Panc1 (cell line): ENCODE results near the gene PPM1G. TPM values are rescaled to one million over a fixed set of nuclear protein-coding genes. Genes with fewer than 3 reads are reported as not detected.

Source experiments
- ATAC-seq: fragments of 200-7000 bp; cut with Tn5 transposase; 2 replicates; pipeline ENCODE4 v1.9.1; 2020; ENCODE audit warnings: mild to moderate bottlenecking, moderate library complexity
- BruUV-seq: library from RNA; stranded (reverse); fragments of 400-500 nt; replicated peaks from 2 replicates; lab custom pipeline; 2021; lab: Mats Ljungman, UMichigan
- CTCF ChIA-PET: fragments of 300-600 bp; sonication (Branson Sonifier 250); formaldehyde crosslinking; loops from one replicate; lab custom pipeline; 2022; ENCODE audit warnings: antibody characterized with exemption; lab: Charles Lee
- POLR2A ChIA-PET: fragments of 300-600 bp; sonication (Branson Sonifier 250); formaldehyde crosslinking; loops from one replicate; lab custom pipeline; 2022; ENCODE audit warnings: antibody characterized with exemption; lab: Charles Lee
- DNase-seq: peaks from one replicate; pipeline ENCODE4 v3.0.0-alpha.2; 2010; ENCODE audit warnings: low read depth, low spot score
- H3K27ac ChIP-seq: 2 replicates; pipeline ENCODE4 v1.5.1; 2011; ENCODE audit warnings: mild to moderate bottlenecking, low read length, inconsistent platforms
- H3K27me3 ChIP-seq: fragments of 200-500 bp; sonication (Bioruptor generic); 2 replicates; pipeline ENCODE4 v1.6.0; 2014; ENCODE audit warnings: low read length, inconsistent platforms; ENCODE audit not compliant: control insufficient read depth, insufficient read depth
- H3K36me3 ChIP-seq: fragments of 200-500 bp; sonication (Bioruptor generic); 2 replicates; pipeline ENCODE4 v1.5.1; 2014; ENCODE audit warnings: inconsistent platforms, mild to moderate bottlenecking, low read length, moderate library complexity; ENCODE audit not compliant: control insufficient read depth, insufficient read depth
- H3K4me1 ChIP-seq: 2 replicates; pipeline ENCODE4 v1.5.1; 2011; ENCODE audit warnings: inconsistent platforms, mild to moderate bottlenecking, low read length, moderate library complexity; ENCODE audit not compliant: control insufficient read depth, insufficient read depth
- H3K4me3 ChIP-seq, 2 experiments: 2 replicates each; pipeline ENCODE4 v1.5.1; 2011 to 2012; ENCODE audit warnings: low read depth in 2 of 2, low read length in 2 of 2, mild to moderate bottlenecking in 2 of 2, inconsistent platforms in 1 of 2, moderate library complexity in 1 of 2
- H3K9me3 ChIP-seq: fragments of 200-500 bp; sonication (Bioruptor generic); 2 replicates; pipeline ENCODE4 v1.5.1; 2014; ENCODE audit warnings: low read depth, mild to moderate bottlenecking, inconsistent platforms, low read length, moderate library complexity; ENCODE audit not compliant: control insufficient read depth, insufficient read depth
- POLR2AphosphoS5 ChIP-seq: IDR thresholded peaks from 2 replicates; pipeline ENCODE4 v1.6.1; 2012; ENCODE audit warnings: mild to moderate bottlenecking, low read depth, low read length, moderate library complexity
- SIN3A ChIP-seq: IDR thresholded peaks from 2 replicates; pipeline ENCODE4 v1.6.1; 2012; ENCODE audit warnings: low read depth, mild to moderate bottlenecking, low read length, moderate library complexity, borderline replicate concordance; ENCODE audit not compliant: insufficient read depth
- TCF7L2 ChIP-seq: IDR thresholded peaks from 2 replicates; pipeline ENCODE4 v1.6.1; 2011; ENCODE audit warnings: mild to moderate bottlenecking, low read depth, low read length, inconsistent platforms
- in situ Hi-C: cut with HindIII; loops from 2 replicates; pipeline ENCODE4 v1.10.0; 2016; ENCODE audit warnings: low sequenced_read_pairs, low pct_unique_long_range_greater_than_20kb
- intact Hi-C: fragments of 100-400 bp; cut with micrococcal nuclease; formaldehyde crosslinking; loops from one replicate; pipeline ENCODE4 v1.10.0; 2022; ENCODE audit not compliant: unreplicated experiment
- total RNA-seq: library from RNA; stranded (reverse); gene quantifications from one replicate; pipeline ENCODE4 v1.2.1, GENCODE V29; 2021; ENCODE audit not compliant: unreplicated experiment
- TF ChIP-seq, protein P1 (sequence below), 2 experiments: IDR thresholded peaks; 2 replicates each; pipeline ENCODE4 v1.6.1; 2011 to 2012; ENCODE audit warnings: low read depth in 2 of 2, control low read depth in 1 of 2, low read length in 1 of 2, mild to moderate bottlenecking in 1 of 2, moderate library complexity in 1 of 2; ENCODE audit not compliant: insufficient read depth in 1 of 2
- TF ChIP-seq, protein P2 (sequence below): fragments of 450-650 bp; IDR thresholded peaks from 2 replicates; pipeline ENCODE4 v1.5.1; 2017; ENCODE audit warnings: mild to moderate bottlenecking

PPM1G gene
- total RNA-seq, 1 experiment from 2014 or later = 115 TPM

- POLR2A ChIA-PET = no interaction called here
- H3K4me3 ChIP-seq = peak overlapping the region; percentile 91 to 93
- H3K27ac ChIP-seq = peak overlapping the region; percentile 96
- no TSS peak for BruUV-seq
- no peak for DNase-seq
- no peak for TF ChIP-seq SIN3A
- TF ChIP-seq, protein P1, sequence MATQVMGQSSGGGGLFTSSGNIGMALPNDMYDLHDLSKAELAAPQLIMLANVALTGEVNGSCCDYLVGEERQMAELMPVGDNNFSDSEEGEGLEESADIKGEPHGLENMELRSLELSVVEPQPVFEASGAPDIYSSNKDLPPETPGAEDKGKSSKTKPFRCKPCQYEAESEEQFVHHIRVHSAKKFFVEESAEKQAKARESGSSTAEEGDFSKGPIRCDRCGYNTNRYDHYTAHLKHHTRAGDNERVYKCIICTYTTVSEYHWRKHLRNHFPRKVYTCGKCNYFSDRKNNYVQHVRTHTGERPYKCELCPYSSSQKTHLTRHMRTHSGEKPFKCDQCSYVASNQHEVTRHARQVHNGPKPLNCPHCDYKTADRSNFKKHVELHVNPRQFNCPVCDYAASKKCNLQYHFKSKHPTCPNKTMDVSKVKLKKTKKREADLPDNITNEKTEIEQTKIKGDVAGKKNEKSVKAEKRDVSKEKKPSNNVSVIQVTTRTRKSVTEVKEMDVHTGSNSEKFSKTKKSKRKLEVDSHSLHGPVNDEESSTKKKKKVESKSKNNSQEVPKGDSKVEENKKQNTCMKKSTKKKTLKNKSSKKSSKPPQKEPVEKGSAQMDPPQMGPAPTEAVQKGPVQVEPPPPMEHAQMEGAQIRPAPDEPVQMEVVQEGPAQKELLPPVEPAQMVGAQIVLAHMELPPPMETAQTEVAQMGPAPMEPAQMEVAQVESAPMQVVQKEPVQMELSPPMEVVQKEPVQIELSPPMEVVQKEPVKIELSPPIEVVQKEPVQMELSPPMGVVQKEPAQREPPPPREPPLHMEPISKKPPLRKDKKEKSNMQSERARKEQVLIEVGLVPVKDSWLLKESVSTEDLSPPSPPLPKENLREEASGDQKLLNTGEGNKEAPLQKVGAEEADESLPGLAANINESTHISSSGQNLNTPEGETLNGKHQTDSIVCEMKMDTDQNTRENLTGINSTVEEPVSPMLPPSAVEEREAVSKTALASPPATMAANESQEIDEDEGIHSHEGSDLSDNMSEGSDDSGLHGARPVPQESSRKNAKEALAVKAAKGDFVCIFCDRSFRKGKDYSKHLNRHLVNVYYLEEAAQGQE (IDR thresholded peaks at IDR 0.05; ENCODE audit: insufficient read depth in 1 of 2, low read depth in 2 of 2, low read length in 1 of 2) = no peak
- TF ChIP-seq POLR2AphosphoS5 = no peak
- no peak for TF ChIP-seq TCF7L2
- TF ChIP-seq, protein P2, sequence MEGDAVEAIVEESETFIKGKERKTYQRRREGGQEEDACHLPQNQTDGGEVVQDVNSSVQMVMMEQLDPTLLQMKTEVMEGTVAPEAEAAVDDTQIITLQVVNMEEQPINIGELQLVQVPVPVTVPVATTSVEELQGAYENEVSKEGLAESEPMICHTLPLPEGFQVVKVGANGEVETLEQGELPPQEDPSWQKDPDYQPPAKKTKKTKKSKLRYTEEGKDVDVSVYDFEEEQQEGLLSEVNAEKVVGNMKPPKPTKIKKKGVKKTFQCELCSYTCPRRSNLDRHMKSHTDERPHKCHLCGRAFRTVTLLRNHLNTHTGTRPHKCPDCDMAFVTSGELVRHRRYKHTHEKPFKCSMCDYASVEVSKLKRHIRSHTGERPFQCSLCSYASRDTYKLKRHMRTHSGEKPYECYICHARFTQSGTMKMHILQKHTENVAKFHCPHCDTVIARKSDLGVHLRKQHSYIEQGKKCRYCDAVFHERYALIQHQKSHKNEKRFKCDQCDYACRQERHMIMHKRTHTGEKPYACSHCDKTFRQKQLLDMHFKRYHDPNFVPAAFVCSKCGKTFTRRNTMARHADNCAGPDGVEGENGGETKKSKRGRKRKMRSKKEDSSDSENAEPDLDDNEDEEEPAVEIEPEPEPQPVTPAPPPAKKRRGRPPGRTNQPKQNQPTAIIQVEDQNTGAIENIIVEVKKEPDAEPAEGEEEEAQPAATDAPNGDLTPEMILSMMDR = no peak
- H3K9me3 ChIP-seq = no peaks in the 10 kb centered on the region
- CTCF ChIA-PET = no interaction called here
- intact Hi-C loops (no loop called here), in situ Hi-C loops (no loop called here)
- ATAC-seq = no peak
- H3K36me3 ChIP-seq = peaks cover 9% of the 10 kb centered on the region
- peaks cover 40% of the 10 kb centered on the region for H3K4me1 ChIP-seq
- no peaks in the 10 kb centered on the region for H3K27me3 ChIP-seq
Observed at GRCh38 chr2:27379383-27379835, 30.0 kb downstream of the PPM1G start.

- Histone ChIP-seq H3K9me3 (no peaks in the 10 kb centered on the region), H3K27me3 (no peaks in the 10 kb centered on the region), H3K36me3 (peaks cover 6% of the 10 kb centered on the region), H3K4me3 (peak overlapping the region; percentile 91 to 93), H3K27ac (peak overlapping the region; percentile 96), H3K4me1 (peaks cover 40% of the 10 kb centered on the region)
- CTCF ChIA-PET = interaction anchor here (0.6 kb wide), 1 partner anchor 13 kb away, joined by 4 read pairs; no protein-coding TSS in a partner anchor
- TF ChIP-seq, protein P1 (IDR thresholded peaks at IDR 0.05; ENCODE audit: insufficient read depth in 1 of 2, low read depth in 2 of 2, low read length in 1 of 2) = no peak
- no TSS peak for BruUV-seq
- no peak for DNase-seq
- in situ Hi-C loops = no loop called here
- POLR2A ChIA-PET = no interaction called here
- intact Hi-C loops = no loop called here
- no peak for ATAC-seq
Observed at GRCh38 chr2:27378809-27379290, 30.5 kb downstream of the PPM1G start.
